H1 (cell line): Measurements from ENCODE around the gene TLR5. TPM values are rescaled to one million over a fixed set of nuclear protein-coding genes. Genes with fewer than 3 reads are reported as not detected.

Experiments used
- BACH1 ChIP-seq: IDR thresholded peaks from 2 replicates; pipeline ENCODE4 v1.6.1; 2012; ENCODE audit warnings: low read length, improper control_type of control experiment
- CHD7 ChIP-seq: fragments of 300-600 bp; sonication (generic); IDR thresholded peaks from 2 replicates; pipeline ENCODE4 v1.7.1; 2012; ENCODE audit warnings: low read length, moderate library complexity, mild to moderate bottlenecking, inconsistent platforms; ENCODE audit not compliant: insufficient replicate concordance
- polyA plus RNA-seq, 7 experiments: library from polyadenylated mRNA; depleted of rRNA in 3 of 7; stranded (reverse) in 5 of 7; unstranded in 2 of 7; fragments of >200 nt in 5 of 7; fragments of 200-250 nt in 2 of 7; gene quantifications; 1 replicate in 5 of 7; 2 replicates in 1 of 7; 4 replicates in 1 of 7; pipeline versions ENCODE4 v1.2.1 to v1.2.3, GENCODE V29; 2011 to 2013; ENCODE audit warnings: missing spikeins in 2 of 7, mixed read lengths in 2 of 7
- total RNA-seq: library from RNA; stranded (reverse); fragmentation: NEBNext Ultra II Directional; extraction: Animal tissue kit (Norgen Biotek cat#: 25700); gene quantifications from 2 replicates; pipeline ENCODE4 v1.2.1, GENCODE V29; 2021

TLR5 gene
- total and polyA plus RNA-seq, 2 of the 8 experiments (the other 6 are each of a cell fraction or from before 2014, with no cell fraction given) = 0.35 to 0.74 TPM

DNA sequence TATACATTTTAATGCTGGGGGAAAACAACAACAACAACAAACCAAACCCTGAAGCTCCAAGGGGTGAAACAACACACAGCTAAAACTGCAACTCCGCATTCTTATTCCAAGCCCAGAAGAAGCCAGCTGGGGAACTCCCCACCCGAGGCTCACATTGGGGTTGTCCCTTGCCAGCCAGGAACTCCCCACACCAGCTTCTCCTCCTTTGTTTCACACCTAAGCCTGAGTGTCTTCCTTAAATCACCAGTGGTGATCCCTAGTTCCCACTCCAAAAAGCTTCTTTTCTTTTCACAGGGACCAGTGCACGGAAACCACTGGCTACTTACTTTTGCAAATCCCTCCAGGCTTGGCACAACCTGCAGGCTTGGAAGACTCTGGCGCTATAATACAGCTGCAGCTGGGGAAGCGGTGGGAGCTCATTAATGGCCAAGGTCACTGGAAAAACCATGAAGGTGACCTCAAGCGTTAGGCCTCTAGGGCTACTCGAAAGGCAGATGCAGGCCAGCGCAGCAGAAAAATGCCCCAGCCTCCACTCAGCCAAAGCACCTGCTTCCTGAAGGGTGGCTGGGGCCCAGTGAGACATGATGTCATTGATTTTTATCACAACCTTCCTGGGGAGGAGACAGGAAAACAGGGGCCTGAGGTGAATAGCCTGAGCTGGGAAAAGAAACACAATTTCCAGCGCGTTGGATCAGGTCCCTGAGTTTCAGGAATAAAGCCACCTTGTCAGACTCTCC is 40.1 kb downstream of the TLR5 start (continued):
- TF ChIP-seq CHD7 (no peak), BACH1 (no peak)
